ENCODE measurements around the gene CADM2. TPM values are rescaled to one million over a fixed set of nuclear protein-coding genes. Genes with fewer than 3 reads are reported as not detected.

CADM2 gene
- total RNA-seq, 1 donor, result 2.2 TPM

GRCh38 chr3:84967767-84968581 lies 9.2 kb downstream of the CADM2 start:
- TF ChIP-seq CTCF (IDR thresholded peaks at IDR 0.05; ENCODE audit: insufficient read depth, low read length), result no peak
- H3K4me3 ChIP-seq (ENCODE audit: low read depth, low read length), result no peak overlapping the region
- DNase-seq (ENCODE audit: low read depth), result no peak

- DNase-seq (ENCODE audit: low read depth), result no peak
- no peak for TF ChIP-seq CTCF (IDR thresholded peaks at IDR 0.05; ENCODE audit: insufficient read depth, low read length)
- H3K4me3 ChIP-seq (ENCODE audit: low read depth, low read length), result no peak overlapping the region
These were observed 10.0 kb downstream of the CADM2 start for GRCh38 chr3:84968701-84969235.

- no peak for DNase-seq (ENCODE audit: low read depth)
- H3K4me3 ChIP-seq (ENCODE audit: low read depth, low read length), result no peak overlapping the region
- TF ChIP-seq CTCF (IDR thresholded peaks at IDR 0.05; ENCODE audit: insufficient read depth, low read length), result no peak
These were observed 15.6 kb downstream of the CADM2 start for GRCh38 chr3:84974347-84974746.

- TF ChIP-seq CTCF (IDR thresholded peaks at IDR 0.05; ENCODE audit: insufficient read depth, low read length), result no peak
- no peak overlapping the region for H3K4me3 ChIP-seq (ENCODE audit: low read depth, low read length)
- DNase-seq (ENCODE audit: low read depth), result no peak
These were observed 18.2 kb downstream of the CADM2 start for GRCh38 chr3:84977021-84977420.

- no peak for DNase-seq (ENCODE audit: low read depth)
- H3K4me3 ChIP-seq (ENCODE audit: low read depth, low read length), result no peak overlapping the region
- TF ChIP-seq CTCF (IDR thresholded peaks at IDR 0.05; ENCODE audit: insufficient read depth, low read length), result no peak
These were observed 20.1 kb downstream of the CADM2 start for GRCh38 chr3:84978843-84979242.

GRCh38 chr3:84980011-84980410 lies 21.2 kb downstream of the CADM2 start:
- DNase-seq (ENCODE audit: low read depth), result no peak
- TF ChIP-seq CTCF (IDR thresholded peaks at IDR 0.05; ENCODE audit: insufficient read depth, low read length), result no peak
- H3K4me3 ChIP-seq (ENCODE audit: low read depth, low read length), result no peak overlapping the region
